Osteocyte (in vitro differentiated cells): ENCODE results near the gene REV1. TPM values are rescaled to one million over a fixed set of nuclear protein-coding genes. Genes with fewer than 3 reads are reported as not detected.
A peak's percentile ranks its signal among the peaks of the same experiment; 100 is the strongest.

Source experiments
- DNase-seq: peaks from one replicate; pipeline ENCODE4 v3.0.0; 2021; ENCODE audit warnings: mixed read lengths; ENCODE audit not compliant: unreplicated experiment; ENCODE audit errors: extremely low spot score
- H3K27ac Mint-ChIP-seq: one replicate; pipeline ENCODE4 v1.8.0; 2021; ENCODE audit warnings: mild to moderate bottlenecking, mixed read lengths; ENCODE audit not compliant: unreplicated experiment
- H3K27me3 Mint-ChIP-seq: one replicate; pipeline ENCODE4 v1.8.0; 2021; ENCODE audit warnings: mixed read lengths; ENCODE audit not compliant: unreplicated experiment
- H3K36me3 Mint-ChIP-seq: one replicate; pipeline ENCODE4 v1.8.0; 2021; ENCODE audit warnings: mixed read lengths; ENCODE audit not compliant: unreplicated experiment
- H3K4me1 Mint-ChIP-seq: one replicate; pipeline ENCODE4 v1.8.0; 2021; ENCODE audit warnings: mixed read lengths; ENCODE audit not compliant: unreplicated experiment
- H3K4me3 Mint-ChIP-seq: one replicate; pipeline ENCODE4 v1.8.0; 2021; ENCODE audit warnings: mild to moderate bottlenecking, moderate library complexity, mixed read lengths; ENCODE audit not compliant: unreplicated experiment
- H3K9me3 Mint-ChIP-seq: one replicate; pipeline ENCODE4 v1.8.0; 2021; ENCODE audit warnings: mixed read lengths; ENCODE audit not compliant: unreplicated experiment
- total RNA-seq: library from RNA; stranded (reverse); gene quantifications from 2 replicates; pipeline ENCODE4 v1.2.1, GENCODE V29; 2021
- TF ChIP-seq, protein P1 (sequence below): fragments of 200-600 bp; sonication (generic); IDR thresholded peaks from 2 replicates; pipeline ENCODE4 v1.5.0; 2021; ENCODE audit warnings: antibody characterized with exemption, mild to moderate bottlenecking, moderate library complexity

REV1 gene
- total RNA-seq, 1 donor from 2014 or later = 32.5 TPM

DNA sequence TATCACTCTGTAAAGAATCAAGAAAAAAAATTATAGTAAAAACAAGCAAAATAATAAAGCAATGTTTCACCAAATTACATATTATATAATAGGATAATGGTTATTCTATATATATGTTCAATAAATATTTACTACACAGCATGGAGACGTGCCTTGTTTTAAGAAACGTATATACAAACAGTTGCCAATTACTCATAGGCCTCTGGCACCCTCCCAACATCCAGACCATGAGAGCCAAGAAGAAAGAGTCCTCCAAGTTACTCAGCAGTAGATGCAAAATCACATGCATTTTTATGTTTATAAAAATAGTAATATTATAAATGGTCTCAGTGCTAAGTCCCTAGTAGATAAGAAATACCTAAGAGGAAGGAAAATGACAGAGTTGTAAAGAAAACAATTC, 64.8 kb downstream of the REV1 start:
- H3K4me3 Mint-ChIP-seq = no peak overlapping the region
- H3K36me3 Mint-ChIP-seq = peaks cover 33% of the 10 kb centered on the region
- no peaks in the 10 kb centered on the region for H3K9me3 Mint-ChIP-seq
- H3K27ac Mint-ChIP-seq = no peak overlapping the region
- TF ChIP-seq, protein P1, sequence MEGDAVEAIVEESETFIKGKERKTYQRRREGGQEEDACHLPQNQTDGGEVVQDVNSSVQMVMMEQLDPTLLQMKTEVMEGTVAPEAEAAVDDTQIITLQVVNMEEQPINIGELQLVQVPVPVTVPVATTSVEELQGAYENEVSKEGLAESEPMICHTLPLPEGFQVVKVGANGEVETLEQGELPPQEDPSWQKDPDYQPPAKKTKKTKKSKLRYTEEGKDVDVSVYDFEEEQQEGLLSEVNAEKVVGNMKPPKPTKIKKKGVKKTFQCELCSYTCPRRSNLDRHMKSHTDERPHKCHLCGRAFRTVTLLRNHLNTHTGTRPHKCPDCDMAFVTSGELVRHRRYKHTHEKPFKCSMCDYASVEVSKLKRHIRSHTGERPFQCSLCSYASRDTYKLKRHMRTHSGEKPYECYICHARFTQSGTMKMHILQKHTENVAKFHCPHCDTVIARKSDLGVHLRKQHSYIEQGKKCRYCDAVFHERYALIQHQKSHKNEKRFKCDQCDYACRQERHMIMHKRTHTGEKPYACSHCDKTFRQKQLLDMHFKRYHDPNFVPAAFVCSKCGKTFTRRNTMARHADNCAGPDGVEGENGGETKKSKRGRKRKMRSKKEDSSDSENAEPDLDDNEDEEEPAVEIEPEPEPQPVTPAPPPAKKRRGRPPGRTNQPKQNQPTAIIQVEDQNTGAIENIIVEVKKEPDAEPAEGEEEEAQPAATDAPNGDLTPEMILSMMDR = no peak
- no peak for DNase-seq
- no peaks in the 10 kb centered on the region for H3K27me3 Mint-ChIP-seq
- peaks cover 14% of the 10 kb centered on the region for H3K4me1 Mint-ChIP-seq

DNA sequence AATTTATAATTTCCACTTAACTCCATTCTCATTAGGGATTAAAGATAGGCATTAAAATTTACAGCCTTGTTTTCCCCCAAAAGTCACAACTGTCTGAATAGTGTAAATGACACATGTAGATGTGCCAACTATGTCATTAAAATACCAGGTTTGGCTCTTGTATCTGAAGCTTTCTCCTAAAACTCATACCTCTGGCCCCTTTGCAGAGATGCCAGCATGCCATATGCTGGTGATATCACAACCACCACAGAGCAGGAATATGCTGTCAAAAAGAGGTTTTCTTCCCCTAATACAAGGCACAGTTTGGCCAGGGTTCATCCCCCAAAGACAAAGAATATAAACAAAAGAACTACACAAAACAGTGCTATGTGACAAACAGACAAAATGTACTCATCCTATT, 65.4 kb downstream of the REV1 start:
- DNase-seq = no peak
- no peaks in the 10 kb centered on the region for H3K27me3 Mint-ChIP-seq
- peaks cover 33% of the 10 kb centered on the region for H3K36me3 Mint-ChIP-seq
- TF ChIP-seq, protein P1 = no peak
- no peaks in the 10 kb centered on the region for H3K9me3 Mint-ChIP-seq
- no peak overlapping the region for H3K4me3 Mint-ChIP-seq
- no peak overlapping the region for H3K27ac Mint-ChIP-seq
- peaks cover 20% of the 10 kb centered on the region for H3K4me1 Mint-ChIP-seq

DNA sequence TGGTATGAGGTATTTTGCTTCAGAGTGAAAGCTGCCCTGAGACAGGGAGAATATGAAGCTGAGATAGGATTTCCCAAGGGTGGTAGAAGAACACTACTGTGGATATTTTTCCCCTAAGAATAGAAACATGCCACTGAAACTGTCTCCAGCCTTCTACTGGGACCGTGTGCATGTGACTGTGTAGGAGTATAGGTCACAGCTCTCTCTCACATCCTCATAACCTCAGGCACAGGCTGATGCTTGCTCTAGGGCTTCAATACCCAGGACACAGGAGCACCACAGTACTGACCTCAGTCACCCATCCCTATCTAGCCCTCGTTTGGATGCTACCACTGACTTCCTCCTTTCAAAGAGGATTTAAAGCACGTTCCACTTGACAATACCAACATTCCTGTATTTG, 67.2 kb downstream of the REV1 start:
- no peak overlapping the region for H3K27ac Mint-ChIP-seq
- peaks cover 21% of the 10 kb centered on the region for H3K4me1 Mint-ChIP-seq
- TF ChIP-seq, protein P1 = no peak
- peaks cover 35% of the 10 kb centered on the region for H3K36me3 Mint-ChIP-seq
- no peak for DNase-seq
- H3K27me3 Mint-ChIP-seq = no peaks in the 10 kb centered on the region
- H3K4me3 Mint-ChIP-seq = no peak overlapping the region
- H3K9me3 Mint-ChIP-seq = no peaks in the 10 kb centered on the region

DNA sequence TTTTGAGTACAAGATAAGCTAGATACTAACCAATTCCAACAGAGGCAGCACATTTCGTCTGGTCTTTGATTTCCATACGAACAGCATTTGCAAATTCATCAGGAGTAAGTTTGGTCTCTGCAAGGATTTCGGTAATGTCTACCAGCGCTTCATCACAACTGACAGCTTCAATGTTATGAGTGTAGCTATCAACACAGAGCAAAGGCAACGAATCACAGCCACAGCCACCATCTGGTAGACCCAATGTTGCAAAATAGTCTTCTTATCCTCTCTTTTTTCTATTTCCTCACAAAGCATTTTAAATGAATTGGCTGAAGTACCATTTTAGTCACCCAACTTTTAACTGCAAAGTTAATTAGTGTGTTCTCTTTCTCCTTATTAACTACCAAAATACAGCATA, 68.3 kb downstream of the REV1 start:
- Mint-ChIP-seq H3K27me3 (no peaks in the 10 kb centered on the region), H3K9me3 (no peaks in the 10 kb centered on the region), H3K27ac (peak overlapping the region; percentile 54), H3K4me3 (no peak overlapping the region), H3K36me3 (peaks cover 37% of the 10 kb centered on the region), H3K4me1 (peaks cover 21% of the 10 kb centered on the region)
- TF ChIP-seq, protein P1 = no peak
- no peak for DNase-seq

DNA sequence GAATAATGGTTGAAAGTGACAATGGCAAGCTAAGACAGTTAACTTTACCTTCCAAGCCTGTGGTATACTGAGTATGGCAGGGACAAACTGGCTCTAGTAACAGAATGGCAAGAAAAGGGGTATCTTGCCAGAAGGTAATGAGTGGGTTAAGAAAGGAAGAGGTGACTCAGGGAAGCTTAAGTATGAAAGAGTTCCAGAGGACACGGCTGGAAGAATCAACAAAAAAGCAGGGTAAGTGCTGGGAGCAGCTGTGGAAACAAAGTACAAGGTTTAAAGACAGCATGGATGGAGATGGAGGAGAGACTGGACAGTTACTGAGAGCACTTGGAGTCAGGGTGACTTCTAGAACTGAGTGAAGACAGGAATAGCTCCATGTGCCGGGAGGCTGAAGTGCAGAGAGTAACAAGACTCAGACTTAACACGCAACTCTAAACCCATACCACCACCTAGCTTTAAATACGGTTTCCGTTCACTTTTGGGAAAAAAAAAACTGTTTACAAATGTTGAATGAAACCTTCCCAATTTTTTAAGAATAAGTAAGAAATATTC, 69.0 kb downstream of the REV1 start:
- Mint-ChIP-seq H3K4me1 (peaks cover 21% of the 10 kb centered on the region), H3K36me3 (peaks cover 39% of the 10 kb centered on the region), H3K9me3 (no peaks in the 10 kb centered on the region), H3K27me3 (no peaks in the 10 kb centered on the region), H3K4me3 (no peak overlapping the region), H3K27ac (peak overlapping the region; percentile 59)
- no peak for DNase-seq
- TF ChIP-seq, protein P1 = no peak
